GM18502 (cell line): ENCODE results near the gene ZNF79.

ENCODE experiments used
- ATAC-seq: cut with Tn5 transposase; IDR thresholded peaks from one replicate; pipeline ENCODE4 v1.9.1; 2021; ENCODE audit warnings: mild to moderate bottlenecking; ENCODE audit not compliant: unreplicated experiment, poor library complexity

ZNF79 gene

DNA sequence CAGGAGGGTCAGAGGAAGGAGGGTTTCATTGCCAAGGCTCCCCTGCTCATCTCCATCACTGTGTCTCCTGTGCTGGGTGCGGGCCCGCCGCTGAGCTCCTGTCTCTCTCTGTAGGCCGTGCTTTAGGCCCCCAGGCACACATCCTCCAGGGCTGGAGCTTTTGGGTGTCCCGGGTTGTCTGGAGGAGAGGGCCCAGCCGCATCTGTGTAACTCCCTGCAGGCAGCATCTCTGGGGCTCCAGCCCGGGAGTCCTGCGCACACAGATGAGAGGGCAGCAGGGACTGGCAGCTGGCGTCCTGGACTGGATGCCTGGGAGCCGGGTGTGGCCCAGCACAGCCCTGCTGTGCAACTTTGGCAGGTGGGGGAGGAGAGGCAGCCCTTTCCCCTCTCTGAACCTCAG is 67.3 kb downstream of the ZNF79 start:
- no peak for ATAC-seq

DNA sequence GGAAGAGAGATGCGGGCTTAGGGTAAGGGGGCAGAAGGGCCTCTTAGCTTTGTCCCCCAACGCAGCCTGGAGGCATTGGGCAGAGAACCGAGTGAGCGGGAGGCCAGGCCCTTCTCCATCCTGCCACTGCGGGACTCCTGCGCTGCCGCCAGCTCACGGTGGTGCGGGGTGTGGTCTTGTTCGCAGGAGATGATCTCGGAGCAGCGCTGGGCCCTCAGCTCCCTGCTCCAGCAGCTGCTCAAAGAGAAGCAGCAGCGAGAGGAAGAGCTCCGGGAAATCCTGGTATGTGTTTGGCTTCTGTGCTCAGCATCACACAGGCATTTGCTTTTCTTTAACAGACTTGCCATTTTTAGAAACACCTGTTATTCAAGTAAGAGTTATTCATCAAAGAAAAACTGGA is 68.4 kb downstream of the ZNF79 start:
- no peak for ATAC-seq

DNA sequence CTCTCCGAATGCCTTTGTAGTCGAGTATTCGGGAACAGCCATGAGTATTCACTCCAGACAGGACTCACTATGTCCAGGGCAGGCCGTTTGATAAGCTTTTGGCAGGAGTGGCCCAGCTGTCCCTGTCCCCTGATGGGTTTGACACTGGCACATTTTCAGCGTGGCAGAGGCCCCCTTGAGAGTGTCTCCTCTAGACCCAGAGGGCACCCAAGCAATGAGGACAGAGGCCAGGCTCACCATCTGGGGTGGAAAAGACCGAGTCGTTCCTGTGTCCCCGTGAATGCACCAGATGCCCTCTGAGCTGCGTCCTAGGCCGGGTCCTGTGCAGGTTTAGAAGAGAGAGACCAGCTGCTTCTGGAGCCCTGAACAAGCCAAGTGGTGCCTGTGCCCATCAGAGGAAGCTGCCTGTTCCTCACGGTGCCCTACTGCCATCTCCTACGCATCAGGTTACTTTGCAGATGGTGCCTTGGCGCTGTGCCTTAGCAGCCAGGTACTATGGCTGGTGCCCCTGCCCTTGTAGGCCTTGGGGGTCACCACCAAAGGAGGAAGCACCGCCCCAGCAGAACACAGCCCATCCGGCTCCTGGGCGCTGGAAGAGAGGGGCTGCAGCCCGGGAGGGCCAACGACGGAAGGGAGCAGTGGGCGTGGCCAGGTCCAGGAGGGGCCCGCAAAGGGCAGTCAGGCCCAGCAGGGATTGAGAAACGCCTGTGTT is 69.6 kb downstream of the ZNF79 start:
- no peak for ATAC-seq

DNA sequence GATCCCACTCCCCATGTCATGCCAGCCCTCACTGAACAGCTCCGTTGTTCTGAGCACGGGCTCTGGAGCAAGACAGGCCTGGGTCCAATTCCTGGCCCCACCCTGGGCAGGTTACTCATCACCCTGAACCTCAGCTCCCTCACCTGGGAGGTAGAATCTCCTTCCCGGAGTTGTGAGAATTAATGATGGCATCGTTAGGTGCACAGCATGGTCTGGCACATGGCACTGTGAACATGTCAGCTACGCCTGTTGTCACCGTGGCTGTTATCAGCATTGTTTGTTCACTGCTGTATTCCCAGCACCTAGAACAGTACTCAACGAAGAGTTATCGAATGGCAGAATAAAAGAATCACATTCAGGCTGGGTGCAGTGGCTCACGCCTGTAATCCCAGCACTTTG is 70.1 kb downstream of the ZNF79 start:
- ATAC-seq = no peak
